WTC11 (cell line): Measurements from ENCODE around the gene SLC6A5. TPM values are rescaled to one million over a fixed set of nuclear protein-coding genes. Genes with fewer than 3 reads are reported as not detected.

Experiments
- ATAC-seq: fragments of 200-7000 bp; cut with Tn5 transposase; 2 replicates; pipeline ENCODE4 v1.10.0; 2021; ENCODE audit warnings: mild to moderate bottlenecking, moderate library complexity
- CTCF ChIA-PET: fragments of 300-600 bp; sonication (Branson Sonifier 250); formaldehyde crosslinking; loops from one replicate; lab custom pipeline; 2021; ENCODE audit warnings: antibody characterized with exemption; lab: Charles Lee
- POLR2A ChIA-PET: fragments of 350-600 bp; sonication (Branson Sonifier 250); formaldehyde crosslinking; loops from one replicate; lab custom pipeline; 2021; ENCODE audit warnings: antibody characterized with exemption; lab: Charles Lee
- DNase-seq: peaks from one replicate; pipeline ENCODE4 v3.0.0; 2021; ENCODE audit warnings: low spot score
- H3K27ac Mint-ChIP-seq: 2 replicates; pipeline ENCODE4 v1.8.0; 2021; ENCODE audit warnings: mixed read lengths
- H3K27me3 Mint-ChIP-seq: 2 replicates; pipeline ENCODE4 v1.8.0; 2021; ENCODE audit warnings: low read depth, mild to moderate bottlenecking, moderate library complexity, mixed read lengths
- H3K36me3 Mint-ChIP-seq: 2 replicates; pipeline ENCODE4 v1.8.0; 2021; ENCODE audit warnings: mixed read lengths
- H3K4me1 Mint-ChIP-seq: 2 replicates; pipeline ENCODE4 v1.8.0; 2022; ENCODE audit warnings: mixed read lengths
- H3K4me3 Mint-ChIP-seq: 2 replicates; pipeline ENCODE4 v1.8.0; 2021; ENCODE audit warnings: mild to moderate bottlenecking, moderate library complexity, mixed read lengths
- H3K9me3 Mint-ChIP-seq: 2 replicates; pipeline ENCODE4 v1.8.0; 2021; ENCODE audit warnings: mixed read lengths
- CBFB ChIP-seq: sonication (generic); formaldehyde crosslinking; IDR thresholded peaks from 2 replicates; pipeline ENCODE4 v1.8.1; 2022; ENCODE audit warnings: mild to moderate bottlenecking, low read depth, missing genetic modification reagents
- E2F4 ChIP-seq: sonication (generic); formaldehyde crosslinking; IDR thresholded peaks from 2 replicates; pipeline ENCODE4 v1.8.1; 2022; ENCODE audit warnings: low read depth, mild to moderate bottlenecking, moderate library complexity, missing genetic modification reagents, borderline replicate concordance
- FOXP1 ChIP-seq: sonication (generic); formaldehyde crosslinking; IDR thresholded peaks from 2 replicates; pipeline ENCODE4 v1.8.0; 2022; ENCODE audit warnings: missing genetic modification reagents, mild to moderate bottlenecking, moderate library complexity, borderline replicate concordance
- MYBL2 ChIP-seq: sonication (generic); formaldehyde crosslinking; IDR thresholded peaks from 2 replicates; pipeline ENCODE4 v1.8.1; 2023; ENCODE audit warnings: mild to moderate bottlenecking, moderate library complexity, missing genetic modification reagents
- NR2C2 ChIP-seq: sonication (generic); formaldehyde crosslinking; IDR thresholded peaks from 2 replicates; pipeline ENCODE4 v1.8.0; 2022; ENCODE audit warnings: mild to moderate bottlenecking, missing genetic modification reagents
- OVOL2 ChIP-seq: fragments of 250-450 bp; sonication (Bioruptor Pico); IDR thresholded peaks from 2 replicates; pipeline ENCODE4 v1.9.0; 2021; ENCODE audit warnings: mild to moderate bottlenecking, borderline replicate concordance
- RORB ChIP-seq: fragments of 250-450 bp; sonication (Bioruptor Pico); IDR thresholded peaks from 2 replicates; pipeline ENCODE4 v1.9.0; 2021; ENCODE audit warnings: mild to moderate bottlenecking
- USF2 ChIP-seq: sonication (generic); formaldehyde crosslinking; IDR thresholded peaks from 2 replicates; pipeline ENCODE4 v1.8.1; 2023; ENCODE audit warnings: mild to moderate bottlenecking, missing genetic modification reagents, moderate library complexity
- ZNF121 ChIP-seq: sonication (generic); formaldehyde crosslinking; IDR thresholded peaks from 2 replicates; pipeline ENCODE4 v1.8.0; 2023; ENCODE audit warnings: missing genetic modification reagents
- ZNF416 ChIP-seq: fragments of 250-450 bp; sonication (Bioruptor Pico); IDR thresholded peaks from 2 replicates; pipeline ENCODE4 v1.9.0; 2021; ENCODE audit warnings: mild to moderate bottlenecking, inconsistent platforms
- ZNF512 ChIP-seq: sonication (generic); formaldehyde crosslinking; IDR thresholded peaks from 2 replicates; pipeline ENCODE4 v1.8.1; 2022; ENCODE audit warnings: missing genetic modification reagents, borderline replicate concordance
- ZNF532 ChIP-seq: fragments of 250-450 bp; sonication (Bioruptor Pico); IDR thresholded peaks from 2 replicates; pipeline ENCODE4 v1.9.0; 2021; ENCODE audit warnings: mild to moderate bottlenecking, borderline replicate concordance
- total RNA-seq: library from RNA; stranded (reverse); gene quantifications from 3 replicates; pipeline ENCODE4 v1.2.3, GENCODE V29; 2021
- TF ChIP-seq, protein P1 (sequence below): sonication (generic); formaldehyde crosslinking; IDR thresholded peaks from 2 replicates; pipeline ENCODE4 v1.8.0; 2023; ENCODE audit warnings: missing genetic modification reagents
- TF ChIP-seq, protein P2 (sequence below): sonication (generic); formaldehyde crosslinking; IDR thresholded peaks from 2 replicates; pipeline ENCODE4 v1.8.0; 2022; ENCODE audit warnings: mild to moderate bottlenecking, missing genetic modification reagents
- TF ChIP-seq, protein P3 (sequence below): sonication (generic); formaldehyde crosslinking; IDR thresholded peaks from 2 replicates; pipeline ENCODE4 v1.8.1; 2023; ENCODE audit warnings: mild to moderate bottlenecking, missing genetic modification reagents

Gene SLC6A5
- total RNA-seq, 1 experiment from 2014 or later: not detected

GRCh38 chr11:20558741-20559140, 40.7 kb upstream of the SLC6A5 start:
- POLR2A ChIA-PET: no interaction called here
- Mint-ChIP-seq H3K4me1 (no peaks in the 10 kb centered on the region), H3K27me3 (no peaks in the 10 kb centered on the region), H3K9me3 (peaks cover 29% of the 10 kb centered on the region), H3K36me3 (peaks cover 19% of the 10 kb centered on the region), H3K27ac (no peak overlapping the region), H3K4me3 (no peak overlapping the region)
- DNase-seq: no peak
- CTCF ChIA-PET: no interaction called here
- no peak for TF ChIP-seq USF2
- TF ChIP-seq, protein P1, sequence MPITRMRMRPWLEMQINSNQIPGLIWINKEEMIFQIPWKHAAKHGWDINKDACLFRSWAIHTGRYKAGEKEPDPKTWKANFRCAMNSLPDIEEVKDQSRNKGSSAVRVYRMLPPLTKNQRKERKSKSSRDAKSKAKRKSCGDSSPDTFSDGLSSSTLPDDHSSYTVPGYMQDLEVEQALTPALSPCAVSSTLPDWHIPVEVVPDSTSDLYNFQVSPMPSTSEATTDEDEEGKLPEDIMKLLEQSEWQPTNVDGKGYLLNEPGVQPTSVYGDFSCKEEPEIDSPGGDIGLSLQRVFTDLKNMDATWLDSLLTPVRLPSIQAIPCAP (CRISPR knock-in tag): no peak
- TF ChIP-seq MYBL2 (CRISPR knock-in tag): no peak
- TF ChIP-seq OVOL2 (CRISPR knock-in tag): no peak
- TF ChIP-seq FOXP1 (CRISPR knock-in tag): no peak
- no peak for TF ChIP-seq ZNF512 (CRISPR knock-in tag)
- no peak for TF ChIP-seq CBFB (CRISPR knock-in tag)
- no peak for TF ChIP-seq NR2C2
- no peak for TF ChIP-seq ZNF416
- no peak for TF ChIP-seq ZNF532 (CRISPR knock-in tag)
- no peak for ATAC-seq

DNA sequence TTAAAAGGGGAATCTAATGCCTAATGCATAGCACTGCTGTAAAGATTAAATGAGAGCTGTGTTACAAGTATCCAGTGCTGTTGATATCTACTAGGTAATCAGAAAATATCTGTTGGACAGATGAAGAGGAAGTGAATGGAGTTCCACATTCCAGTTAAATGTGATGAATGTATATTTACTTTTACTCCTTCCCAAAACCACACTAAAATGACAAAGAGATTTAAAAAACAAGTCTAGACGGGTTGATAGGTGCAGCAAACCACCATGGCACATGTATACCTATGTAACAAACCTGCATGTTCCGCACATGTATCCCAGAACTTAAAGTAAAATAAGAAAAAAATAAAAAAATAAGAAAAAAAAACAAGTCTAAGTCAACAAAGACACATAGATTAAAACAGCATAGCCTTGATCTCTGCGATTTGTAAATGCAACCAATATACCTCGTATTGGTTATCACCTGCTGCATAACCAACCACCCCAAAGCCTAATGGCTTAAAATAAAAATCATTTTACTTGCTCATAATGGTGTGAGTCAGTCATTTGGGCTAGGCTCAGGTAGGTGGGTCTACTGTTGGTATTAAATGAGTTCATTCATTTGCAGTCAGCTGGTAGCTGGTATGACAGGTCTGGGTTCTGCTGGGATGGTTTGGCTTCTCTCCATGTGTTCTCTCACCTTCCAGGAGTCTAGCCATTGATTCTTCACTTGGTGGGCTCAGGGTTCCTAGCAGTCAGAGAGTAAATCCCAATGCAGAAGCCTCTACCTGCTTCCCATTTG, 39.7 kb upstream of the SLC6A5 start:
- DNase-seq (no peak), ATAC-seq (no peak)
- CTCF ChIA-PET: no interaction called here
- Mint-ChIP-seq H3K36me3 (peaks cover 19% of the 10 kb centered on the region), H3K4me1 (no peaks in the 10 kb centered on the region), H3K27ac (no peak overlapping the region), H3K27me3 (no peaks in the 10 kb centered on the region), H3K4me3 (no peak overlapping the region), H3K9me3 (peaks cover 21% of the 10 kb centered on the region)
- POLR2A ChIA-PET: interaction anchor here (0.7 kb wide), 1 partner anchor 399 kb away, joined by 3 read pairs; no protein-coding TSS in a partner anchor
- TF ChIP-seq ZNF121: no peak
- TF ChIP-seq, protein P2, sequence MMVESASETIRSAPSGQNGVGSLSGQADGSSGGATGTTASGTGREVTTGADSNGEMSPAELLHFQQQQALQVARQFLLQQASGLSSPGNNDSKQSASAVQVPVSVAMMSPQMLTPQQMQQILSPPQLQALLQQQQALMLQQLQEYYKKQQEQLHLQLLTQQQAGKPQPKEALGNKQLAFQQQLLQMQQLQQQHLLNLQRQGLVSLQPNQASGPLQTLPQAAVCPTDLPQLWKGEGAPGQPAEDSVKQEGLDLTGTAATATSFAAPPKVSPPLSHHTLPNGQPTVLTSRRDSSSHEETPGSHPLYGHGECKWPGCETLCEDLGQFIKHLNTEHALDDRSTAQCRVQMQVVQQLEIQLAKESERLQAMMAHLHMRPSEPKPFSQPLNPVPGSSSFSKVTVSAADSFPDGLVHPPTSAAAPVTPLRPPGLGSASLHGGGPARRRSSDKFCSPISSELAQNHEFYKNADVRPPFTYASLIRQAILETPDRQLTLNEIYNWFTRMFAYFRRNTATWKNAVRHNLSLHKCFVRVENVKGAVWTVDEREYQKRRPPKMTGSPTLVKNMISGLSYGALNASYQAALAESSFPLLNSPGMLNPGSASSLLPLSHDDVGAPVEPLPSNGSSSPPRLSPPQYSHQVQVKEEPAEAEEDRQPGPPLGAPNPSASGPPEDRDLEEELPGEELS: no peak
- TF ChIP-seq ZNF532 (CRISPR knock-in tag): no peak
- TF ChIP-seq, protein P3, sequence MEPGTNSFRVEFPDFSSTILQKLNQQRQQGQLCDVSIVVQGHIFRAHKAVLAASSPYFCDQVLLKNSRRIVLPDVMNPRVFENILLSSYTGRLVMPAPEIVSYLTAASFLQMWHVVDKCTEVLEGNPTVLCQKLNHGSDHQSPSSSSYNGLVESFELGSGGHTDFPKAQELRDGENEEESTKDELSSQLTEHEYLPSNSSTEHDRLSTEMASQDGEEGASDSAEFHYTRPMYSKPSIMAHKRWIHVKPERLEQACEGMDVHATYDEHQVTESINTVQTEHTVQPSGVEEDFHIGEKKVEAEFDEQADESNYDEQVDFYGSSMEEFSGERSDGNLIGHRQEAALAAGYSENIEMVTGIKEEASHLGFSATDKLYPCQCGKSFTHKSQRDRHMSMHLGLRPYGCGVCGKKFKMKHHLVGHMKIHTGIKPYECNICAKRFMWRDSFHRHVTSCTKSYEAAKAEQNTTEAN (CRISPR knock-in tag): no peak
- no peak for TF ChIP-seq E2F4 (CRISPR knock-in tag)
- TF ChIP-seq RORB: no peak
- no peak for TF ChIP-seq USF2
